ENCODE data around the gene CSGALNACT2. TPM values are rescaled to one million over a fixed set of nuclear protein-coding genes. Genes with fewer than 3 reads are reported as not detected.

CSGALNACT2 gene
- total and polyA plus RNA-seq, 4 donors, result 4.1 to 11.0 (median 6.1) TPM

GRCh38 chr10:43155741-43156140, 17.5 kb downstream of the CSGALNACT2 start:
- no peak overlapping the region for H3K27ac ChIP-seq (ENCODE audit: low read depth in 1 of 2, low read length in 2 of 2)
- H3K9me3 ChIP-seq (ENCODE audit: control insufficient read depth in 4 of 4, low read length in 3 of 4), result no peaks in the 10 kb centered on the region
- no peak overlapping the region for H3K9ac ChIP-seq (ENCODE audit: low read depth in 1 of 2, low read length in 2 of 2)
- no peak for DNase-seq (ENCODE audit: low spot score)
- H3K27me3 ChIP-seq (ENCODE audit: control insufficient read depth in 4 of 4, insufficient read depth in 4 of 4, low read length in 3 of 4), result no peaks in the 10 kb centered on the region
- no peaks in the 10 kb centered on the region for H3K4me1 ChIP-seq (ENCODE audit: control insufficient read depth in 4 of 4, insufficient read depth in 4 of 4, low read length in 3 of 4)
- no peaks in the 10 kb centered on the region for H3K36me3 ChIP-seq (ENCODE audit: control insufficient read depth in 4 of 4, insufficient read depth in 3 of 4, low read depth in 1 of 4, low read length in 3 of 4)
- 89% methylated on average over 1 of the region's 1 CpG for WGBS
- no peak overlapping the region for H3K4me3 ChIP-seq (ENCODE audit: low read depth in 1 of 3, low read length in 3 of 3)
- TF ChIP-seq SP1 (IDR thresholded peaks at IDR 0.05), result no peak
- no peak for TF ChIP-seq GABPA (IDR thresholded peaks at IDR 0.05 in 1 of 2, conservative IDR thresholded peaks at IDR 0.05 in 1 of 2)
- no peak for TF ChIP-seq FOXA2 (IDR thresholded peaks at IDR 0.05)
- TF ChIP-seq HNF4A (conservative IDR thresholded peaks at IDR 0.05), result no peak
- TF ChIP-seq YY1 (IDR thresholded peaks at IDR 0.05), result no peak
- no peak for TF ChIP-seq FOXA1 (IDR thresholded peaks at IDR 0.05)

GRCh38 chr10:43156590-43157341, 18.5 kb downstream of the CSGALNACT2 start:
- TF ChIP-seq HNF4A (conservative IDR thresholded peaks at IDR 0.05) (no peak), GABPA (IDR thresholded peaks at IDR 0.05 in 1 of 2, conservative IDR thresholded peaks at IDR 0.05 in 1 of 2) (no peak), NR2F2 (IDR thresholded peaks at IDR 0.05) (no peak), RXRA (IDR thresholded peaks at IDR 0.05) (no peak), TAF1 (conservative IDR thresholded peaks at IDR 0.05) (no peak), CTCF (IDR thresholded peaks at IDR 0.05; ENCODE audit: low read depth, low read length, missing input control) (no peak), JUND (IDR thresholded peaks at IDR 0.05) (no peak), HNF4G (IDR thresholded peaks at IDR 0.05) (no peak), MAX (IDR thresholded peaks at IDR 0.05) (no peak), RAD21 (IDR thresholded peaks at IDR 0.05) (no peak), ATF3 (IDR thresholded peaks at IDR 0.05) (no peak), ZBTB33 (IDR thresholded peaks at IDR 0.05) (no peak), REST (IDR thresholded peaks at IDR 0.05) (no peak), SP1 (IDR thresholded peaks at IDR 0.05) (no peak)
- no peaks in the 10 kb centered on the region for H3K4me1 ChIP-seq (ENCODE audit: control insufficient read depth in 4 of 4, insufficient read depth in 4 of 4, low read length in 3 of 4)

More at GRCh38 chr10:43156590-43157341, 18.5 kb downstream of the CSGALNACT2 start:
- Histone ChIP-seq H3K27me3 (ENCODE audit: control insufficient read depth in 4 of 4, insufficient read depth in 4 of 4, low read length in 3 of 4) (no peaks in the 10 kb centered on the region), H3K36me3 (ENCODE audit: control insufficient read depth in 4 of 4, insufficient read depth in 3 of 4, low read depth in 1 of 4, low read length in 3 of 4) (peaks cover 0 to under 1% (median 0%) of the 10 kb centered on the region in 4 donors), H3K9ac (ENCODE audit: low read depth in 1 of 2, low read length in 2 of 2) (no peak overlapping the region), H3K9me3 (ENCODE audit: control insufficient read depth in 4 of 4, low read length in 3 of 4) (no peaks in the 10 kb centered on the region), H3K27ac (ENCODE audit: low read depth in 1 of 2, low read length in 2 of 2) (no peak overlapping the region), H3K4me3 (ENCODE audit: low read depth in 1 of 3, low read length in 3 of 3) (no peak overlapping the region)
- WGBS, result 84% methylated on average over 9 of the region's 9 CpGs
- DNase-seq (ENCODE audit: low spot score), result no peak
